Hematopoietic multipotent progenitor cell (in vitro differentiated cells): Measurements from ENCODE around the gene GALNT12. TPM values are rescaled to one million over a fixed set of nuclear protein-coding genes. Genes with fewer than 3 reads are reported as not detected.

Experiments
- DNase-seq, 3 donors: peaks; one replicate each; pipeline ENCODE4 v3.0.0-alpha.2; 2011 to 2015; ENCODE audit warnings: low read depth in 2 of 3, low spot score in 2 of 3
- total RNA-seq: library from RNA; depleted of rRNA; stranded (reverse); fragments of >200 nt; gene quantifications from one replicate; pipeline ENCODE4 v1.2.3, GENCODE V29; 2012

Gene GALNT12
- total RNA-seq, 1 donor, result 6.5 TPM

DNA sequence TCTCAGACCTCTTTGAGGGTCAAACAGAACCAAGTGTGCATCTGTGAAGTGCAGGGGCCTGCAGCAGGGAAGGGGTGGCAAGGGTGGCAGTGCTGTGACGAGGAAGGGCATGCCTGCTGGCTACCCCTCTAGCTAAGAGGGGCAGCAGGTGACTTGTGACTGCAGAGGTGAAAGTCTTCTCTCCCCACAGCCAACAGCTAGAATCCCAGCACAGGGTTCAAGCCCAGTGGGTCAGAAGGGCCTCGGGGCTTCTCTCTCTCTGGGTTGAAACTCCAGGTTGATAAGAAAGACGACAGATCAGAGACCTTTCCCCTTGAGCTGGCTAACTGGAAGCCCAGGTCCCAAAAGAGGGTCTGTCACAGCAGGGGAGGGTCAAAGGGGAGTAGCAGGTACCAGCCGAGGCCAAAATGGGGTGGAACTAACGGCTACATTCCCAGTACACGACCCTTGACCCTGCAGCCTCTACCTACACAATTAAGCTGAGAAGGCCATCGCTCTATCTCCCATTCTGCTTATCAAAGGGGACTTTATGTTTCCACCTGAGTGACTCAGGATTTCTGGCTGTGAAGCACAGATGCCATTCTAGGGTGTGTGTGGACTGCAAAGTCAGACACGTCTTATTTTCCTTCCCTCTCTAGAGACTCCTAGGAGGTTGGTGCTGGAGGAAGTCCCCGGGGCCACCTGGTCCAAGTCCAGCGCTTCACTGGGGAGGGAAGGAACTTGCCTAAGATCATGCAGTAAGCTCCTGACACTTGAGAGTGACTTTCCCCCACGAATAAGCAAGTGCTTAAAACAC lies 25.7 kb upstream of the GALNT12 start:
- no peak for DNase-seq

DNA sequence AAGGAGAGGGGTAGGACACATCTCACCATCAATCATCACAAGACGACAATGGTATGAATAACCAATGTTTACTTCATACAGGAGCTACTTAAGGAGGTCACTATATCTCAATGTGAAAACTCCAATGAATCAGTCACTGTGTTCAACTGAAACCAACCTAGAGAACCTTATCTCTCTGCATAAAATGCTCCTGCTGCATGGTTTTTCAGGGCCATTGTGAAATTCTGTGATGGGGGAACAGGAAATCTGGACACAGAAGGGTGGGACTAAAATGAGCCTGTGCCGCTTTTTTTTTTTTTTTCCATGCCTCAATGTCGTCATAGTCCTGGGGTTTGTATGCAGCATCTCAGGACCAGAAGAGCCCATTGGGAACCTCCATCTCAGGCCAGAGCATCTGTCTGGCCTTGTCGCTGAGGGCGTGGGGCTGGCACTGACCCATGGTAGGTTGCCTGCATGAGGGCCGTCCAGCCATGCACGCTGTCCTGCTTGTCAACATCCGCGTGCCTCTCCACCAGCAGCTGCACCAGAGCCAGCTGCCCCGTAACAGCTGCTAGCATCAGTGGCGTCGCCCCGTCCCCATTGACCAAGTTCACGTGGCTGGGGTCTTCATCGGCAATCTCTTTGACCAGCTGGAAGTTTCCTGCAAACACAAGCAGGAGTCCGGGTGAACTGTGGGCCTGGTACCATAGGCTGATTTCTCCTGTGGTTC lies 23.8 kb upstream of the GALNT12 start:
- DNase-seq, result no peak

DNA sequence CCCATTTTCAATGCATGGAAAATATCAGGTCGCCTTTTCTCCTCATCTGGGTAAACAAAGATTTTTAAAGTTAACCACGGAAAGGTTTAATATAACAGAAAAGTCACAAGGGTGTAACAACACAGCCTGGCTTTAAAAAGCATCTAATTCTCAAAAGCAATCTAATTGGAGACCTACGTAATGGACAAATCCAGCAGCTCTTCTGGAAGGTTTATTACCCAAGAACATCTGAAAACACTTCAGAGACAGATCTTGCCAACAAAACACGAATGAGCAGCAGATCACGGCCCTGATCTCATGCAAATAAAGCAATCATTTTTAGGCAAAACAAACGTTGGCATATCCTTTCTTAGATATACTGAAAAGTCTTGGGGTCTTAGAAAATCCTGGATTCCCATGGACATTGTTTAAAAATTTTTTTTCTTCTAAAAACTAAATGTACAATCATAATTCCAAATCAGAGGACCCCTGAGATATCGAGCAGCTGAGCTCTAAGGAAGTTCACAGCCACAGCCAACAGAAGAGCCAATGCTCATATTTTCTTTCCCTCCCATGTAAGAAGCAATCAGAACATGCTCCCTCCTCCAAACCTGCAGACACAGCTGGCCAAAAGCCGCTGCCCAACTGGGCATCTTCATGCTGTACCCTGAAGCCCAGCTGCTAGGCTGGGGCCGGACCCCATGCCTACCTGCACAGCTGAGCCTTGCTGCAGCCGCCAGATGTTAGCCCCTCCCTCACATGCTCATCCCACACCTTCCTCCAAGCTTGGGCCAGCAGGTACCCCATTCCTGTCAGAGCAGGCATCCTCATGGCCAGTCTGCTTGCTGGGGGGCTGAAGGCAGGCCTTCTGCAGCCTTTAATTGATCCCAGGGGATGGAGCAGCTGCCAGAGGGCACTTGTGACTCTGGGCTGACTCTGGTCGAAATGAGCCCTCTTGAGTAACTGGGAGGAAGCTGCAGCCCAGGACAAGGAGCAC lies 22.4 kb upstream of the GALNT12 start:
- DNase-seq, result no peak

DNA sequence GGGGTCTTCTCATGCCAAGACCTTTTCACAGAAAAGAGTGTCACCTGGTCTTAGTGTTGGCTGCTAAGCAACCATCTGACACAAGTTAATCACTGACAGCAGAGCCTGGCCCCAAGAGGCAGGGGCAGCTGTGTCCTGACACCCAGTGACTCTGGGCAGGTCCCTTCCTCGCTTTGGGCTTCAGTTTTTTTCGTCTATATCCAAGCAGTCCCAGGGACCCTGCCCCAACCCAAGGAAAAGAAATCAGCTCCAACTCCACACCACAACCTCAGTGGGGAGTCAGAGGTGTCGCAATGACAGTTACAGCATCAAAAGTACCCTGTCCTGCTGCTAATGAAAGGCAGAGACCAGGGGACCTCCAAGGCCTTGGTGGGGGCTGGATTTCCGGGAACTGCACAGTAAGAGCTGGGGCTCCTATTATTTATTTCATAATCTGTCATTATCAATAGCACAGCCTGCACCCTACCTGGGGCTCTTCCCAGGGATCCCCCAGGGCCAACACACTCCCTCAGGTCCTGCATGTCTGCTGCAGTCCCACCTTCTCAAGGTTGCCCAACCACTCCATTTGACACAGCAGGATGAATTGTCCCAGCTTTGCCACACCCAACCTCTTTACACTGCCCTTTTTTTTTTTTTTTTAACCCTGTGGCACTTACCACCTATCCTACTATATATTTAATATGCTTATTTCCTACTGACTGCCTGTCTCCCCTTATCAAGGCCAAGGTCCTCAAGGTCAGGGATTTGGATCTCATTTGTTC lies 20.5 kb upstream of the GALNT12 start:
- DNase-seq, result no peak

DNA sequence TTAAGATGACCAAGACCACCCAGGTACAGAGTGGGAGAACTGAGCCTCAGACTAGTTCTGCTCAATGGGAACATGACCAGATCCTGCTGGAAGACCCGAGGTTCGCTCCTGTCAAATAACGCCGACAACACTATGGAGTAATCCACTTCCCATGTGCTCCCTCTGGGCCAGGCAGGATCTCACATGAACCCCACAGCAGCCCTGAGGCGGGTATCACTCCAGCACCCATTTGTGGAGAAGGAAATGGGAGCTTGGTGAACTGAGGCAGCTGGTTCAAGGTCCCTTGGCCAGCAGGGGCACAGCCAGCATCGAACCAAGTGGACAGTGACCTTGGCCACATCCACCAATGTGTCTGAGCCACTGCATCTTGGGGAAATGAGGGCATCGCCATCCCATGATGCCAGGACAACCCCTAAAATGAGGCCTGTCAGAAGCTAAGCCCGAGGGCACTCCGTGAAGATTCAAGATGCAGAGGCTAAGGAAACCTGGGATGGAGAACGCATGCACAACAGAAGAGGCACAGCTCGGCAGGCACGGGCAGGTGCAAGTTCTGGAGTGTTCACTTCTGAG lies 19.6 kb upstream of the GALNT12 start:
- no peak for DNase-seq

DNA sequence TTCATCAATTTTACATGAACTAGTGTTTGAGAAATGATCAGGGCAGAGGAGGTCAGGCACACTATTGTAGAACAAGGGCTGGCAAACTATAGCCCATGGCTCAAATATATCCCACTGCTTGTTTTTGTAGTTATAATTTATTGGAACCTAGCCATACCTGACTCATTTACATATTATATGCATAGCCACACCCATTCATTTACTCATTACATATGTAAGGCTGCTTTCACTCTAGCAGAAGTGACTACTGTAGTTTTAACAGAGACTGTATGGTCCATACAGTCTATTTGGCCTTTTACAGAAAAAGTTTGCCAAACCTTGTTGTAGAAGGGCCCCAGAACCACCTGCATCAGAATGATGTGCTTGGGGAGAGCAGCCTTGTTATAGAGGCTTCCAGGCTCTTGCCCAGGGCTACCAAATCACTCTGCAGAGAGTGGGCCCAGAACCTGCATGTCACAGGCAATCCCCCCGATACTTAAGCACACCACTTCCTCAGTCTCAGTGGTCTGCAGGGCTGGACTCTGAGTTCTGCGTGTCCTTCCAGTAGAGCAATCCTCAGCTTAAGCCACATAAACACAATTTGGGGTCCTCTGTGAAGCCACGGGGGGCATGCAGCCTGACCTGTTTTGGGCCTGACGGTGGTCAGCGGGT lies 17.9 kb upstream of the GALNT12 start:
- DNase-seq, result no peak

DNA sequence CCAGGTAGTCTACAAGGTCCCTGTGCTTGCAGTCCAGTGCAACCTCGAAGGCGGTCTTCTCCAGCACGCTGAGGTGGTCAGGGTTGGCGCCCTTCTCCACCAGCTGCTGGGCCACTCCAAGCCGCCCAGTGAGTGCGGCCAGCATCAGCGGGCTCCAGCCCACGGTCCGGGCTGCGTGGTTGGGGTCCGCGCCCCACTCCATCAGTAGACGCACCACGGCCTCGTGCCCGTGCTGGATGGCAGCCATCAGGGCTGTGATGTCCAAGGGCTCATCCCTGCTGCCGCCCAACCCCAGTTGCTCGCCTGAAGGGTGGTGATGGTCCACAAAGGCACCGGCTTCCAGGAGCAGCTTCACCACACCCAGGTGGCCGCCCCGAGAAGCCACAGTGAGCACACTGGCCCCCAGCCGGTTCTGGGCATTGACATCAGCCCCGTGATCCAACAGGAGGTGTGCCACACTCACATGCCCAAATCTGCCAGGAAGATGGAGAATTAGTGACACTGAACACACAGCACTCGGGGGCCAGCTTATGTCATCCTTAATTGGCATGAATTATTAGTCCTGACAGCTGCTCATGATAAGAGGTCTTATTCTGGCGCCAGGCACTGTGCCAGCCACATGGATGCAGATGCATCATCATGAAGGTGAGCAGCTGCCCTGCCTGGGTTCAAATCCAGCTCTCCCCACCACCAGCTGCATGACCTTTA lies 17.2 kb upstream of the GALNT12 start:
- no peak for DNase-seq

DNA sequence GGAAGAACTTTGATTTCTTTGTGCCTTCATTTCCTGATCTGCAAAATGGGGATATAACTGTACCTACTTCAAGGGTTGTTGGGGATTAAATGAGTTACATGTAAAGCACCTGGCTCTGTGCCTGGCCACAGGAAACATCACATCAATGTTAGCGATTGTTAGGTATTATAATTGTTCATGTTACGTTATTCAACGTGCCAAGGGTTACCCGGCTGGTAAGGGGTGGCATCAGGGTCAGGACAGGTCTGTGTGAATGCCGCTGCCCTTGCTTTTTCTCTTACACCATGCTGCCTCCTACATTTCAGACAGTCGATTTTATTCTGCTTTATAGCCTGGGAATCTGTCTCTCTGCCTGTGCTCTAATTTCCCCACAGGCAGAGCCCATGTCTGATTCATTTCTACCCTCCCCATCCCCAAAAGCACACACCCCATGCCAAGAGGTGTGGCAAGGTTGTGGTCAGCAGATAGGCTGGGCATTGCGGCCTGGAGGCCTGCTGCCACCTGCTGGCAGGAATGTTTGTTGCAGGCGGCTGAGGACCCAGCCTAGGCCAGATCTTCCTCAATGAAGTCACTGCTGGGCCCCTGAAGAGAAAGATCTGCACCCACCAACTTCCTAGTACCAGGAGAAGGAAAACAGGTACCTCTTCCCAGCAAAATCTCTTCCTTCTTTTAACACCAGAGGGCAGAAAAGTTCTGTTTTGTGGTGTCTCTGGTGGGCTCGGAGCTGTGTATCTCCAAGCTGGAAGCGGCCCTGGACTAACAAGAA lies 16.4 kb upstream of the GALNT12 start:
- DNase-seq, result peak; percentile 35 to 71 (median 63)

DNA sequence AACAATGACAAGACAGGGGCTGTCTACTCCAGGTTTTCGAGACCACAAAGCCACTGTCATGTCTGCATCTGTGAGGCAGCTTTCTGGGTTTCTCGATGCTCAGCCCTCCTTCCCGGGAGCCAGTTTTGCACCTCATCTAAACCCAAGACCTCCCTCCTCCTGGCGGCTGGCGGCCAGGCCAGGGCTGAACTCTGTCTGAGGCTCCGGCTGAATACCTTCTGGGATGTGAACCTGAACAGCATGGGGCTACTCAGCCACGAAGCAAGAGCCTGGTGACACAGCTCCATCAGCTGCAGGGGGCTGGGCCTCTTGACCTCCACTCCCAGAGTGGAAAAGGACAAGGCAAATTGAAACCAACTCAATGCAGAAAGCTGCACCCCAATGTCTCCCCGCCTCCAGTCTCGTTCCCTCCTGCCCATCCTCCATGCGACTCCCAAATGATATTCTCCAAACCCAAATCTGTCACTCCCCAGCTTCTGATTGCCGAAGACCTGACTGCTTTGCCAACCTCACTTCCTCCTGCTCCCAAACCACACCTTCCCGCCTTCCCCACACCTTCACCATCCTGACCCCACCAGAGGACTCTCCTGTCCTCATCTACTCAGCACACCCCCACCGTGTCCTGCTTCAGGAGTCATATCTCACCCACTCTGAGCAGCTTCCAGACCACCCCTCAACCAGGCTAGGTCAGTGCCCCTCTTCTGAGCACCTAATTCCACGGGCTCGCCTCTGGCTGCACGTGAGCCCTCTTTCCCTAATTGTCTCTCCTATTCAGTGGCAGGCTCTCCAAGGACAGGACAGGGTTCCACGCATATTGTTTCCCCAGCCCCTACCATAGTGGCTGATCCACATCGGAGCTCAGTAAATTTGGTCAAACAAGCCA lies 15.6 kb upstream of the GALNT12 start:
- no peak for DNase-seq

DNA sequence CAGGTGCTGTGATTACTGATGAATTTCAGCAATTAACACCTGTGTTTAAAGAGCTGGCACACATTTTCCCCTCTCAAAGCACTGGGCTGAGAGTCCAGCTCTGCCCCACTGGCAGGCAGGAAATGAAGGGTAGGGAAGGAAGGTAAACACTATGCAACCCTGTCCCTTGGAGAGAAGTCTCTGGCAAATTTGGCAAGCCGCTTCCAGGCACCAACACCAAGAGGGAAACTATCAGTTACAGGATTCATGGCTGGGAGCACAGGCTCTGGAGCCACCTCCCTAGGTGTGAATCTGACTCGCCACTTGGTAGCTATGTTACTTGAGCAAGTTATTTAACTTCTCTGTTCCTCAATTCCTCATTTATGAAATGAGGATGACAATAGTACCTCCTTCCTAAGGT lies 14.4 kb upstream of the GALNT12 start:
- no peak for DNase-seq

DNA sequence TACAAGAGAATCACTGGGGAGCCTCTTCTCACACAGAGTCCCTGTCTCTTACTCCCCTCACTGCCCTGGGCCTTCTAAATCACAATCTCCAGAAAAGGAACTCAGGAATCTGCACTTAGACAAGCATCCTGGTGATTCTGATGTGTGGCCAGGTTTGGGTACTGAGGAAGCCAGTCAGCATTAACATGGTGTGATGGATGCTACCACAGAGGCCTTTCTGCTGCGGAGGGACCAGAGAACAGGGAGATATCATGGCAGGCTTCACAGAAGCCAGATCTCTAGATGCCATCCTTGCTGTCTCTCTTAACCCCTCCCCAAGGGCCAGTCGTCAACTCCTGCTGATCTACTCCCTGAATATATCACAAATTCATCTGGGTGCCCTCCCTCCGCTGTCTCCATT lies 12.7 kb upstream of the GALNT12 start:
- DNase-seq, result no peak

DNA sequence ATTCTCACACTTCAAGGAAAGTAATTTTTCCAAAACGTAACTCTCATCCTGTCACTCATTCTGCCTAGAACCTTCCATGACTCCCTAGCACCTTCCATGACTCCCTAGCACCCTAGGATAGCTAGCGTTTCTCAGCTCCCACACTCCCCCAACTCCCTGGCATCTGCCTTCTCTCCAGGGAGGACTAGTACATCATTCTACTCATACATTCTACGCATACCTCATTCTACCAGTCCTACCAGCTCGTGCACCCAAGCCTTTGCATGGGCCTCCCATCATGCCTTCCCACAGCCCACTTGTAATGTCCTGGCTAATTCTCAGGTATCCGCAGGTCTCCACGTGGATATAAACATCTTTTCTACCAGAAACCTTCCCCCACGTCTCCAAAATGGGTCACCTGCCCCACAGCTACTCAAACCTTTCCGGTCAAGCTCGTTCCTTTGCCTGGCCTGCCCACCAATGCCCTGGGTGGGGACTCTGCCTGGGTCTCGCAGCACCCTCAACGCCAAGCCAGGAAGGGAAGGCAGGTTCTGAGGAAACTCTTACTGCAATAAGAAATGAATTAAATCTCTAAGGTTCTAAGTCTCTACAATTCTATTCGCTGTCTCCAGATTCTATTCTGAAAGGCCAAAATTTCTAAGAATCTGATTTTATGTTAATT lies 12.0 kb upstream of the GALNT12 start:
- DNase-seq, result no peak

DNA sequence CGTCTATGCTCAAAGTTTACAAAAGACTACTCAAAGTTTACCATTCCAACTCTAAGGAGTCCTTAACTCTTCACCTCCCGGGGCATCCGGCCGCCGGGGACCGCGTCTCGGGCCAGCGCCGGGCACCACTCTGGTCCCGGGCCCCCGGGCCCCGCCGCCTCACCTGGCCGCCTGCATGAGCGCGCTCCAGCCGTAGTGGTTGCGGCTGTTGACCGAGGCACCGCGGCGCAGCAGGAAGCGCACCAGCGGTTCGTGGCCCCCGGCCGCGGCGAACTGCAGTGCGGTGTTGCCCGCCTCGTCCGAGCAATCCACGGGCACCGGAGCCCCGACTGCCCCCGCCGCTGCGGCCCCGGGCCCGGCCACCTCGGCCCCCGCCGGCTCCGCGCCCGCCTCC lies 11.5 kb upstream of the GALNT12 start:
- DNase-seq, result no peak

DNA sequence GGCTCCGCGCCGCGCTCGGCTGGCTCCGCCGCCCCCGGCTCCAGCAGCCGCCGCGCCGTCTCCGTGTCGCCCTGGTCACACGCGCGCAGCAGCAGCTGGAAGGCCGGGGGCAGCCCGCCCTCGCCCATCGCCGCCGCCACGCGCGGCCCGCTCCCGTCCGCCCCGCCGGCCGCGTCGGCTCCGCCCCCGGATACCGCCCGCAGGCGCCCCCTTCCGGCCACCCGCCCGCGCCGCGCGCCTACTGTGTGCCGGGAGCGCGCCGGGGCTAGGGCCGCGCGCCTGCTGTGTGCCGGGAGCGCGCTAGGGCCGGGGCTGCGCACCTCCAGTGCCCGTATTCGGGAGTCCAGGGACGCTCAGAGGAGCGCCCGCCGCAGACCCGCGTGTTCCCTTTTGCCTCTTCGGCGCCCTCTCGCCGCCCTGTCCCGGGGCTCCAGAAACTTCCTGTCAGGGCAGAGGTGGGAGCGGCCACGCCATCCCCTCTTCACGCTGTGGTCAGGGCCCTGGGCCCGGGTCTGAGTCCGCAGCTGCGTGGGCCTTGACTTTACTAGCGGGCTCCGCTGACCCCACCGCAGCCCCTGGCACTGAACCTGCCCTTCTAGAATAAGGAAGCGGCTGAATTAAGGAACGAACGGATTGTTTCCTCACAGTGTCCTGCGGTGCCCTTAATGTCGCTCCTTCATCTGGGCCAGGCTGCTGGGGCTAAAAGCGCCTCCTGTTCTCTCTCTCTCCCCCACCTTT lies 10.9 kb upstream of the GALNT12 start, which contains the start of gene ANKS6:
Gene ANKS6, minus strand, starts transcription at position 192 of the 738 bp plus-strand sequence. Its CDS starts 64 bp downstream, at position 128.
- DNase-seq, result peak; percentile 70 to 79 (median 77)

DNA sequence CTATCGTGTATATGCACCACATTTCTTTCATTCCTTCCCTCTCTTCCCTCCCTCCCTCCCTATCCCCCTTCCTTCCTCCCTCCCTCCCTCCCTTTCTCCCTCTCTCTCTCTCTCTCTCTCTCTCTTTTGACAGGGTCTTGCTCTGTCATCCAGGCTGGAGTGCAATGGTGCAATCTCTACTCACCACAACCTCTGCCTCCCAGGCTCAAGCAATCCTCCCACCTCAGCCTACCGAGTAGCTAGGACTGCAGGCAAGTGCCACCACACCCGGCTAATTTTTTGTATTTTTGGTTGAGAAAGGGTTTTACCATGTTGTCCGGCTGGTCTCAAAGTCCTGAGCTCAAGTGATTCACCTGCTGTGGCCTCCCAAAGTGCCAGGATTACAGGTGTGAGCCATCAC lies 10.0 kb upstream of the GALNT12 start:
- no peak for DNase-seq

DNA sequence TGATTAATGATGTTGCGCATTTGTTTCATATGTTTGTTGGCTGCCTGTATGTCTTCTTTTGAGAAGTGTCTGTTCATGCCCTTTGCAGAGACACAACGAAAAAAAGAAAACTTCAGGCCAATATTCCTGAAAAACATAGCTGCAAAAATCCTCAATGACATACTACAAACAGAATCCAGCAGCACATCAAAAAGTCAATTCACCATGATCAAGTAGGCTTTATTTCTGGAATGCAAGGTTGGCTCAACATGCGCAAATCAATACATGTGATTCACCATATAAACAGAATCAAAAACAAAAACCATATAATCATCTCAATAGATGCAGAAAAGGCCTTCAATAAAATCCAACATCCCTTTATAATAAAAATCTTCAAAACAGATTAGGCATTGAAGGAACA lies 9.2 kb upstream of the GALNT12 start:
- DNase-seq, result no peak
